Superior temporal gyrus (tissue), 1 donor: ENCODE data around the gene CMTM3.
"Not testable (repeated sequence)": the region's sequence is repeated elsewhere in the genome, so short reads cannot be mapped to it uniquely, and the experiment has no call there.

ENCODE experiments used
- DNase-seq: peaks from one replicate; pipeline ENCODE4 v3.0.0-alpha.2; 2016; ENCODE audit errors: extremely low spot score

CMTM3 gene

GRCh38 chr16:66585481-66586239 is 18.8 kb upstream of the CMTM3 start:
- no peak for DNase-seq

- DNase-seq, result no peak
Measured at GRCh38 chr16:66587881-66588600, 16.5 kb upstream of the CMTM3 start.

GRCh38 chr16:66588981-66589713 is 15.4 kb upstream of the CMTM3 start:
- DNase-seq, result no peak

GRCh38 chr16:66590322-66590721 is 14.2 kb upstream of the CMTM3 start:
- no peak for DNase-seq

GRCh38 chr16:66591018-66591417 is 13.5 kb upstream of the CMTM3 start:
- no peak for DNase-seq

- no peak for DNase-seq
Measured at GRCh38 chr16:66592241-66592640, 12.3 kb upstream of the CMTM3 start.

GRCh38 chr16:66592814-66593213 is 11.7 kb upstream of the CMTM3 start:
- no peak for DNase-seq

GRCh38 chr16:66594739-66595138 is 9.8 kb upstream of the CMTM3 start:
- DNase-seq, result no peak

GRCh38 chr16:66596559-66596958 is 7.9 kb upstream of the CMTM3 start:
- DNase-seq, result not testable (repeated sequence)

GRCh38 chr16:66596986-66597848 is 7.3 kb upstream of the CMTM3 start:
- no peak for DNase-seq

- no peak for DNase-seq
Measured at GRCh38 chr16:66598111-66598510, 6.4 kb upstream of the CMTM3 start.

GRCh38 chr16:66599726-66600125 is 4.8 kb upstream of the CMTM3 start:
- DNase-seq, result no peak

- no peak for DNase-seq
Measured at GRCh38 chr16:66600477-66600876, 4.0 kb upstream of the CMTM3 start.

- no peak for DNase-seq
Measured at GRCh38 chr16:66601471-66601870, 3.0 kb upstream of the CMTM3 start.

GRCh38 chr16:66603537-66604375 is 748 bp upstream of the CMTM3 start:
- no peak for DNase-seq

- no peak for DNase-seq
Measured at GRCh38 chr16:66605177-66605978, 874 bp downstream of the CMTM3 start.

- DNase-seq, result no peak
Measured at GRCh38 chr16:66605979-66606751, 1.7 kb downstream of the CMTM3 start.

- DNase-seq, result peak; percentile 82
Measured at GRCh38 chr16:66608241-66609138, 4.0 kb downstream of the CMTM3 start.
